B cell (primary cell): Measurements from ENCODE around the gene TFF1. TPM values are rescaled to one million over a fixed set of nuclear protein-coding genes. Genes with fewer than 3 reads are reported as not detected.

Experiments used
- ATAC-seq: fragments of 200-7000 bp; cut with Tn5 transposase; one replicate; pipeline ENCODE4 v1.10.0; 2021; ENCODE audit warnings: low read depth, mild to moderate bottlenecking, moderate number of reproducible peaks, moderate library complexity
- CTCF ChIA-PET: fragments of 350-600 bp; sonication (Branson Sonifier 250); formaldehyde crosslinking; loops from one replicate; lab custom pipeline; 2021; ENCODE audit warnings: antibody characterized with exemption, inconsistent platforms; lab: Charles Lee
- POLR2A ChIA-PET: fragments of 350-600 bp; sonication (Branson Sonifier 250); formaldehyde crosslinking; loops from one replicate; lab custom pipeline; 2021; ENCODE audit warnings: antibody characterized with exemption; lab: Charles Lee
- DNase-seq: peaks from one replicate; pipeline ENCODE4 v3.0.0; 2013
- H2AFZ ChIP-seq: 2 replicates; pipeline ENCODE4 v1.6.1; 2012; ENCODE audit warnings: mild to moderate bottlenecking, low read depth, low read length; ENCODE audit not compliant: insufficient read depth, poor library complexity, severe bottlenecking
- H3K27ac ChIP-seq, 2 donors: 1 replicate in 1 of 2; 2 replicates in 1 of 2; pipeline ENCODE4 v1.5.1; 2012 to 2013; ENCODE audit warnings: low read length in 2 of 2, mild to moderate bottlenecking in 2 of 2, moderate library complexity in 1 of 2
- H3K27me3 ChIP-seq, 4 experiments: fragments of 200-600 bp in 1 of 4; sonication (generic) in 1 of 4; replicated peaks in 1 of 4; 1 replicate in 2 of 4; 2 replicates in 2 of 4; pipeline versions ENCODE4 v1.6.1 to v1.7.0; 2013 to 2016; ENCODE audit warnings: low read length in 3 of 4, mild to moderate bottlenecking in 2 of 4, mixed read lengths in 1 of 4, moderate library complexity in 1 of 4; ENCODE audit not compliant: insufficient read depth in 4 of 4, control insufficient read depth in 3 of 4; ENCODE audit errors: control extremely low read depth in 1 of 4
- H3K36me3 ChIP-seq, 2 experiments: replicated peaks in 1 of 2; 1 replicate in 1 of 2; 2 replicates in 1 of 2; pipeline versions ENCODE4 v1.6.1 to v1.7.1; 2013; ENCODE audit warnings: low read length in 1 of 2; ENCODE audit not compliant: insufficient read depth in 2 of 2, control insufficient read depth in 1 of 2; ENCODE audit errors: control extremely low read depth in 1 of 2, extremely low read depth in 1 of 2
- H3K4me1 ChIP-seq, 2 donors: fragments of 200-600 bp in 1 of 2; sonication (generic) in 1 of 2; 1 replicate in 1 of 2; 2 replicates in 1 of 2; pipeline versions ENCODE4 v1.5.1 to v1.6.1; 2013 to 2017; ENCODE audit warnings: low read length in 2 of 2; ENCODE audit not compliant: control insufficient read depth in 2 of 2, insufficient read depth in 2 of 2
- H3K4me2 ChIP-seq: replicated peaks from 2 replicates; pipeline ENCODE3; 2012; ENCODE audit warnings: mild to moderate bottlenecking, low read depth, low read length; ENCODE audit not compliant: poor library complexity, severe bottlenecking
- H3K4me3 ChIP-seq, 5 experiments: fragments of 200-600 bp in 1 of 5; sonication (generic) in 1 of 5; 1 replicate in 3 of 5; 2 replicates in 2 of 5; pipeline versions ENCODE4 v1.5.1 to v1.7.0; 2011 to 2016; ENCODE audit warnings: low read length in 4 of 5, mild to moderate bottlenecking in 4 of 5, low read depth in 2 of 5, control low read depth in 1 of 5, moderate library complexity in 1 of 5; ENCODE audit not compliant: insufficient read depth in 1 of 5; ENCODE audit errors: control extremely low read depth in 1 of 5, extremely low read depth in 1 of 5
- H3K79me2 ChIP-seq: fragments of 200-600 bp; sonication (generic); one replicate; pipeline ENCODE4 v1.6.0; 2016; ENCODE audit warnings: low read length; ENCODE audit not compliant: control insufficient read depth, insufficient read depth
- H3K9ac ChIP-seq: fragments of 200-600 bp; sonication (generic); 2 replicates; pipeline ENCODE4 v1.6.1; 2017; ENCODE audit warnings: mild to moderate bottlenecking, low read length, moderate library complexity
- H3K9me3 ChIP-seq, 3 donors: one replicate each; pipeline versions ENCODE4 v1.6.1 to v1.7.1; 2013; ENCODE audit warnings: low read length in 2 of 3; ENCODE audit not compliant: control insufficient read depth in 2 of 3, insufficient read depth in 1 of 3; ENCODE audit errors: control extremely low read depth in 1 of 3
- H4K20me1 ChIP-seq: 2 replicates; pipeline ENCODE4 v1.6.0; 2012; ENCODE audit warnings: mild to moderate bottlenecking, low read length; ENCODE audit not compliant: insufficient read depth, control insufficient read depth, poor library complexity, severe bottlenecking
- H3K27ac Mint-ChIP-seq: one replicate; pipeline ENCODE4 v1.8.0; 2021; ENCODE audit warnings: mixed read lengths
- H3K27me3 Mint-ChIP-seq: one replicate; pipeline ENCODE4 v1.8.0; 2021; ENCODE audit warnings: mixed read lengths
- H3K4me1 Mint-ChIP-seq: one replicate; pipeline ENCODE4 v1.8.0; 2021; ENCODE audit warnings: mixed read lengths
- H3K4me3 Mint-ChIP-seq: one replicate; pipeline ENCODE4 v1.8.0; 2021; ENCODE audit warnings: mixed read lengths
- H3K9me3 Mint-ChIP-seq: one replicate; pipeline ENCODE4 v1.8.0; 2022; ENCODE audit warnings: mixed read lengths; ENCODE audit not compliant: insufficient read depth
- EZH2 ChIP-seq: IDR thresholded peaks from 2 replicates; pipeline ENCODE4 v1.6.1; 2012; ENCODE audit warnings: borderline replicate concordance, low read depth, mild to moderate bottlenecking, moderate library complexity, low read length; ENCODE audit not compliant: insufficient read depth, poor library complexity, severe bottlenecking
- WGBS: methylation state at CpG from one replicate; pipeline ENCODE4 v1.1.5; 2013; ENCODE audit warnings: missing lambda C conversion rate; ENCODE audit not compliant: insufficient coverage; 5-methylcytosine and 5-hydroxymethylcytosine counted together
- intact Hi-C: fragments of 100-400 bp; cut with micrococcal nuclease; formaldehyde crosslinking; loops from one replicate; pipeline ENCODE4 v1.10.0; 2022
- polyA plus RNA-seq: library from polyadenylated mRNA; depleted of rRNA; stranded (reverse); fragments of >200 nt; gene quantifications from 2 replicates; pipeline ENCODE4 v1.2.3, GENCODE V29; 2012
- total RNA-seq, 2 donors: library from RNA; stranded (reverse); fragments of 120-200 nt in 1 of 2; gene quantifications; 1 replicate in 1 of 2; 2 replicates in 1 of 2; pipeline versions ENCODE4 v1.2.3 to v1.2.4, GENCODE V29; 2013 to 2022
- TF ChIP-seq, protein P1 (sequence below): fragments of 200-600 bp; IDR thresholded peaks from one replicate; pipeline ENCODE4 v1.8.0; 2022; ENCODE audit warnings: antibody characterized with exemption, mild to moderate bottlenecking

Gene TFF1
- total and polyA plus RNA-seq, 2 donors (not counting 1 experiment from before 2014, with no cell fraction given): not detected

DNA sequence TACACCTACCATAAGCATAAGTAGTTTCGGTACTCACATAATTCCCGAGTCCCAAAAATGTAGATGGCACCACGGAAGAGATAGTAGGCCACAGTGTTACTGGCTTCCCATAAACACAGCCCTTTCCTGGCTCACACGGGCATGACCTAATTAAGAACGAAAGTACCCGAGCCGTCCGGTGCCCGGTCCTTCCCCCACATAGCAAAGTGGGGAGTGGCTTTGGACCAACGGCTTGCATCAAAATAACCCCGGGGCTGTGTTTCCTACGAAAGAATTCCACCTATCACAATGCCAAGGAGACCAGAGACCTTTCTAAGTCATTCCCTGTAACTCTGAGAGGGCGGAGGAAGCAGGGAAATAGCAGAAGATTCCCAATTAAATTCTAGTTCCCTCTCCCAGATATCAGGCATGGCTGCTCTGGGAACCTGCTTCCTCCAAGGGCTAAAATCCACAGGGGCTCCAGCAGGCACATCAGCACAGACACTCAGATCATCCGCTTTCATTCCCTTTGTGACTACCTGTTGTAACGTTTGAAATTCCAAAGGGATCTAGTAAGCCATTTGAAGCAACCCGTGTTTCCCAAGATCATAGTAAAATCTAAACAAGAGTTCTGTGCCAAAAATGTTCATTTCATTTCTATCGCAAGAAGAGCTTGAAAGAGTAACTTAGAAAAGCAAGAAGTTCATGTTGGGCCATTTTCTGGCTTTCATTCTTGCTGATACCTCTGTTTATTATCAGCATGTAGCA is 29.7 kb upstream of the TFF1 start, which contains the start of gene TMPRSS3:
Gene TMPRSS3, minus strand, starts transcription at position 148 of the 747 bp plus-strand sequence. CDS start 635 bp downstream, outside the sequence.
- ChIA-PET POLR2A (interaction anchor here (0.6 kb wide), 1 partner anchor 80 kb away, joined by 5 read pairs; no protein-coding TSS in a partner anchor), CTCF (no interaction called here)
- DNase-seq (no peak), ATAC-seq (no peak)
- no peak within 1 kb of the TSS for H3K4me2 ChIP-seq
- no peak within 1 kb of the TSS for H3K27ac ChIP-seq
- no peaks in the 10 kb centered on the region for H3K36me3 ChIP-seq
- peaks cover 0 to 2% (median 0%) of the 10 kb centered on the region in 4 experiments for H3K27me3 ChIP-seq
- TF ChIP-seq, protein P1, sequence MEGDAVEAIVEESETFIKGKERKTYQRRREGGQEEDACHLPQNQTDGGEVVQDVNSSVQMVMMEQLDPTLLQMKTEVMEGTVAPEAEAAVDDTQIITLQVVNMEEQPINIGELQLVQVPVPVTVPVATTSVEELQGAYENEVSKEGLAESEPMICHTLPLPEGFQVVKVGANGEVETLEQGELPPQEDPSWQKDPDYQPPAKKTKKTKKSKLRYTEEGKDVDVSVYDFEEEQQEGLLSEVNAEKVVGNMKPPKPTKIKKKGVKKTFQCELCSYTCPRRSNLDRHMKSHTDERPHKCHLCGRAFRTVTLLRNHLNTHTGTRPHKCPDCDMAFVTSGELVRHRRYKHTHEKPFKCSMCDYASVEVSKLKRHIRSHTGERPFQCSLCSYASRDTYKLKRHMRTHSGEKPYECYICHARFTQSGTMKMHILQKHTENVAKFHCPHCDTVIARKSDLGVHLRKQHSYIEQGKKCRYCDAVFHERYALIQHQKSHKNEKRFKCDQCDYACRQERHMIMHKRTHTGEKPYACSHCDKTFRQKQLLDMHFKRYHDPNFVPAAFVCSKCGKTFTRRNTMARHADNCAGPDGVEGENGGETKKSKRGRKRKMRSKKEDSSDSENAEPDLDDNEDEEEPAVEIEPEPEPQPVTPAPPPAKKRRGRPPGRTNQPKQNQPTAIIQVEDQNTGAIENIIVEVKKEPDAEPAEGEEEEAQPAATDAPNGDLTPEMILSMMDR: no peak
- no peak for TF ChIP-seq EZH2
- no peaks in the 10 kb centered on the region for H4K20me1 ChIP-seq
- peaks cover 0 to 1% (median 0%) of the 10 kb centered on the region in 3 donors for H3K9me3 ChIP-seq
- Mint-ChIP-seq H3K9me3 (no peaks in the 10 kb centered on the region), H3K4me3 (no peak within 1 kb of the TSS), H3K4me1 (peaks cover 37% of the 10 kb centered on the region), H3K27me3 (peaks cover 10% of the 10 kb centered on the region), H3K27ac (peak within 1 kb of the TSS; percentile 37)
- H2AFZ ChIP-seq: no peak within 1 kb of the TSS
- peaks cover 9 to 18% of the 10 kb centered on the region in 2 donors for H3K4me1 ChIP-seq
- intact Hi-C loops: loop anchor here (5.0 kb wide), 1 partner anchor 66 kb away; no protein-coding TSS in a partner anchor
- H3K79me2 ChIP-seq: no peaks in the 10 kb centered on the region
- no peak within 1 kb of the TSS for H3K4me3 ChIP-seq
- no peak within 1 kb of the TSS for H3K9ac ChIP-seq
- 91% methylated on average over 15 of the region's 17 CpGs for WGBS

DNA sequence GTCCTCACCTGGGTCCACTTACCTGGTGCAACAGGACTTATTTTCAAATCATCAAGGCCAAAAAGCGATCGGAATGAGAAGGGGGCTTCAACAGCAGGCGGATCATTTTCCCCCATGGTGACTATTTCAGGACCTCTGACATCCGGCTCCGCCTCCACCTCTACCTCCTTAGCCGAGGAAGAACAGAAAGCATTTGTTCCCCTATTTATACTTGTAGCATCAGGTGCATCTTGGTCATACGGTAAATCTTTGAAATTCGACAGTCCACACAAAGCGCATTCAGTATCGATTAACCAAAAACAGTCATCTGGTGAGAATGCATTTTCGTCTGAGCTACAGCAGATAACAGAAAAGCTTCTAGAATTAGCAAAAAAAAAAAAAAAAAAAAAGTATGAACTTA is 29.0 kb upstream of the TFF1 start:
- H3K9me3 Mint-ChIP-seq: no peaks in the 10 kb centered on the region
- no peak overlapping the region for H3K4me3 Mint-ChIP-seq
- CTCF ChIA-PET: no interaction called here
- H3K4me3 ChIP-seq: no peak overlapping the region
- no peak overlapping the region for H3K9ac ChIP-seq
- no peak for ATAC-seq
- no peak for TF ChIP-seq EZH2
- TF ChIP-seq, protein P1: no peak
- POLR2A ChIA-PET: no interaction called here
- peaks cover 35% of the 10 kb centered on the region for H3K4me1 Mint-ChIP-seq
- H3K4me2 ChIP-seq: no peak overlapping the region
- peaks cover 10% of the 10 kb centered on the region for H3K27me3 Mint-ChIP-seq
- H3K9me3 ChIP-seq: peaks cover 0 to 1% (median 0%) of the 10 kb centered on the region in 3 donors
- H3K27ac Mint-ChIP-seq: peak overlapping the region; percentile 37
- H2AFZ ChIP-seq: no peak overlapping the region
- intact Hi-C loops: loop anchor here (5.0 kb wide), 1 partner anchor 67 kb away; no protein-coding TSS in a partner anchor
- peaks cover 9 to 18% of the 10 kb centered on the region in 2 donors for H3K4me1 ChIP-seq
- H3K27me3 ChIP-seq: peaks cover 0 to 2% (median 0%) of the 10 kb centered on the region in 4 experiments
- H3K27ac ChIP-seq: no peak overlapping the region
- no peaks in the 10 kb centered on the region for H3K79me2 ChIP-seq
- WGBS: 89% methylated on average over 10 of the region's 11 CpGs
- no peaks in the 10 kb centered on the region for H4K20me1 ChIP-seq
- no peaks in the 10 kb centered on the region for H3K36me3 ChIP-seq
- DNase-seq: no peak
